CD4-positive, alpha-beta T cell treated with Interleukin-4 for 1 hour (primary cell): ENCODE results near the gene PAX6.

ENCODE experiments used
- DNase-seq, 2 donors: peaks; one replicate each; pipeline ENCODE4 v3.0.0-alpha.2; 2020 to 2022

PAX6 gene

GRCh38 chr11:31822175-31822926 lies 11.2 kb upstream of the PAX6 start:
- no peak for DNase-seq

- DNase-seq, result no peak
Observed at GRCh38 chr11:31821766-31822165, 10.6 kb upstream of the PAX6 start.

GRCh38 chr11:31821235-31821764 lies 10.2 kb upstream of the PAX6 start:
- no peak for DNase-seq

GRCh38 chr11:31820438-31820818 lies 9.3 kb upstream of the PAX6 start:
- no peak for DNase-seq

- no peak for DNase-seq
Observed at GRCh38 chr11:31819621-31820437, 8.7 kb upstream of the PAX6 start.

GRCh38 chr11:31818874-31819331 lies 7.8 kb upstream of the PAX6 start:
- DNase-seq, result no peak

GRCh38 chr11:31818425-31818755 lies 7.3 kb upstream of the PAX6 start:
- no peak for DNase-seq

GRCh38 chr11:31817621-31818424 lies 6.7 kb upstream of the PAX6 start:
- DNase-seq, result no peak

- DNase-seq, result no peak
Observed at GRCh38 chr11:31817054-31817620, 6.0 kb upstream of the PAX6 start.

GRCh38 chr11:31816468-31817053 lies 5.4 kb upstream of the PAX6 start:
- no peak for DNase-seq

- no peak for DNase-seq
Observed at GRCh38 chr11:31815711-31816467, 4.8 kb upstream of the PAX6 start.

GRCh38 chr11:31814176-31814868 lies 3.2 kb upstream of the PAX6 start:
- DNase-seq, result no peak

GRCh38 chr11:31813391-31814175 lies 2.5 kb upstream of the PAX6 start:
- DNase-seq, result no peak

GRCh38 chr11:31812383-31813381 lies 1.6 kb upstream of the PAX6 start:
- no peak for DNase-seq

GRCh38 chr11:31809857-31810778 lies 1.0 kb downstream of the PAX6 start:
- DNase-seq, result no peak

- DNase-seq, result no peak
Observed at GRCh38 chr11:31809541-31809856, 1.6 kb downstream of the PAX6 start.

GRCh38 chr11:31808721-31809540 lies 2.2 kb downstream of the PAX6 start:
- DNase-seq, result no peak
